ENCODE data around the gene B3GNT9. TPM values are rescaled to one million over a fixed set of nuclear protein-coding genes. Genes with fewer than 3 reads are reported as not detected.

The B3GNT9 gene
- total RNA-seq, 1 experiment from 2014 or later = 11.5 TPM

GRCh38 chr16:67148221-67148620 is 2.6 kb downstream of the B3GNT9 start:
- H3K36me3 ChIP-seq (ENCODE audit: control insufficient read depth, insufficient read depth, low read length) = peaks cover 5% of the 10 kb centered on the region; the same call in 1 of the 2 replicates
- no peaks in the 10 kb centered on the region for H3K27me3 ChIP-seq (ENCODE audit: control insufficient read depth, insufficient read depth, low read length)
- POLR2A ChIA-PET = no interaction called here
- peaks cover 5% of the 10 kb centered on the region for H3K4me1 ChIP-seq (ENCODE audit: control insufficient read depth, insufficient read depth, low read length)
- BruUV-seq (replicated peaks) = no TSS peak
- H3K4me3 ChIP-seq (ENCODE audit: low read depth in 2 of 2, low read length in 2 of 2) = no peak overlapping the region
- TF ChIP-seq REST (IDR thresholded peaks at IDR 0.05; ENCODE audit: insufficient read depth in 1 of 2, low read depth in 2 of 2, low read length in 1 of 2) = no peak
- TF ChIP-seq SIN3A (IDR thresholded peaks at IDR 0.05; ENCODE audit: borderline replicate concordance, insufficient read depth, low read depth, low read length) = no peak
- no peak for TF ChIP-seq CTCF (IDR thresholded peaks at IDR 0.05)
- no peak for TF ChIP-seq POLR2AphosphoS5 (IDR thresholded peaks at IDR 0.05; ENCODE audit: low read depth, low read length)
- TF ChIP-seq TCF7L2 (IDR thresholded peaks at IDR 0.05; ENCODE audit: low read depth, low read length) = no peak
- ATAC-seq (no peak), DNase-seq (ENCODE audit: low read depth, low spot score) (no peak)
- CTCF ChIA-PET = no interaction called here
- intact Hi-C loops (cut with micrococcal nuclease; ENCODE audit: unreplicated experiment) = no loop called here
- H3K27ac ChIP-seq (ENCODE audit: low read length) = no peak overlapping the region
- in situ Hi-C loops (cut with HindIII; ENCODE audit: low pct_unique_long_range_greater_than_20kb, low sequenced_read_pairs) = no loop called here
- no peaks in the 10 kb centered on the region for H3K9me3 ChIP-seq (ENCODE audit: control insufficient read depth, insufficient read depth, low read depth, low read length)

GRCh38 chr16:67147437-67148140 is 3.2 kb downstream of the B3GNT9 start:
- ATAC-seq (no peak), DNase-seq (ENCODE audit: low read depth, low spot score) (no peak)
- POLR2A ChIA-PET = no interaction called here
- Histone ChIP-seq H3K4me3 (ENCODE audit: low read depth in 2 of 2, low read length in 2 of 2) (no peak overlapping the region), H3K4me1 (ENCODE audit: control insufficient read depth, insufficient read depth, low read length) (peaks cover 5% of the 10 kb centered on the region), H3K27ac (ENCODE audit: low read length) (no peak overlapping the region), H3K9me3 (ENCODE audit: control insufficient read depth, insufficient read depth, low read depth, low read length) (no peaks in the 10 kb centered on the region), H3K27me3 (ENCODE audit: control insufficient read depth, insufficient read depth, low read length) (no peaks in the 10 kb centered on the region), H3K36me3 (ENCODE audit: control insufficient read depth, insufficient read depth, low read length) (peaks cover 5% of the 10 kb centered on the region; the same call in 1 of the 2 replicates)
- CTCF ChIA-PET = no interaction called here
- in situ Hi-C loops (cut with HindIII; ENCODE audit: low pct_unique_long_range_greater_than_20kb, low sequenced_read_pairs) = no loop called here
- intact Hi-C loops (cut with micrococcal nuclease; ENCODE audit: unreplicated experiment) = no loop called here
- TF ChIP-seq REST (IDR thresholded peaks at IDR 0.05; ENCODE audit: insufficient read depth in 1 of 2, low read depth in 2 of 2, low read length in 1 of 2) (no peak), CTCF (IDR thresholded peaks at IDR 0.05) (no peak), POLR2AphosphoS5 (IDR thresholded peaks at IDR 0.05; ENCODE audit: low read depth, low read length) (no peak)
- TSS peak; percentile 63 for BruUV-seq (replicated peaks)

Measured in Panc1 (cell line).